Keratinocyte (primary cell): ENCODE results near the gene KCTD8. TPM values are rescaled to one million over a fixed set of nuclear protein-coding genes. Genes with fewer than 3 reads are reported as not detected.

Source experiments
- DNase-seq: peaks from one replicate; pipeline ENCODE4 v3.0.0-alpha.2; 2011; ENCODE audit warnings: low read depth, missing footprints, low spot score
- FAIRE-seq: peaks from 2 replicates; lab custom pipeline; 2011; peaks lifted over from hg19 to GRCh38; lab: Jason Lieb, UNC
- H2AFZ ChIP-seq: 2 replicates; pipeline ENCODE4 v1.6.0; 2012; ENCODE audit warnings: low read length, control low read depth, inconsistent platforms; ENCODE audit not compliant: control insufficient read depth
- H3K27ac ChIP-seq: 2 replicates; pipeline ENCODE4 v1.5.1; 2011; ENCODE audit warnings: low read length; ENCODE audit not compliant: control insufficient read depth, insufficient read depth
- H3K27me3 ChIP-seq: 3 replicates; pipeline ENCODE4 v1.6.0; 2011; ENCODE audit warnings: low read length; ENCODE audit not compliant: control insufficient read depth, insufficient read depth; ENCODE audit errors: extremely low read depth
- H3K36me3 ChIP-seq, 2 experiments: 2 replicates in 1 of 2; 3 replicates in 1 of 2; pipeline ENCODE4 v1.5.1; 2011; ENCODE audit warnings: low read length in 2 of 2, mild to moderate bottlenecking in 1 of 2; ENCODE audit not compliant: control insufficient read depth in 2 of 2, insufficient read depth in 2 of 2; ENCODE audit errors: extremely low read depth in 1 of 2
- H3K4me1 ChIP-seq: 3 replicates; pipeline ENCODE4 v1.5.1; 2011; ENCODE audit warnings: low read length; ENCODE audit not compliant: control insufficient read depth, insufficient read depth; ENCODE audit errors: extremely low read depth
- H3K4me2 ChIP-seq: 3 replicates; pipeline ENCODE4 v1.6.0; 2011; ENCODE audit warnings: low read depth, low read length; ENCODE audit not compliant: control insufficient read depth, insufficient read depth; ENCODE audit errors: extremely low read depth
- H3K4me3 ChIP-seq, 3 experiments: fragments of 200-600 bp in 1 of 3; sonication (generic) in 1 of 3; 2 replicates in 2 of 3; 3 replicates in 1 of 3; pipeline ENCODE4 v1.5.1; 2011 to 2016; ENCODE audit warnings: low read length in 3 of 3, mild to moderate bottlenecking in 3 of 3, control low read depth in 2 of 3, inconsistent platforms in 1 of 3, low read depth in 1 of 3, mixed read lengths in 1 of 3, mixed run types in 1 of 3, moderate library complexity in 1 of 3; ENCODE audit not compliant: control insufficient read depth in 2 of 3, insufficient read depth in 2 of 3; ENCODE audit errors: extremely low read depth in 1 of 3
- H3K79me2 ChIP-seq: 2 replicates; pipeline ENCODE4 v1.6.0; 2012; ENCODE audit warnings: low read length; ENCODE audit not compliant: control insufficient read depth, insufficient read depth
- H3K9ac ChIP-seq: 3 replicates; pipeline ENCODE4 v1.6.0; 2011; ENCODE audit warnings: low read length; ENCODE audit not compliant: control insufficient read depth, insufficient read depth; ENCODE audit errors: extremely low read depth
- H3K9me1 ChIP-seq: 3 replicates; pipeline ENCODE4 v1.6.0; 2011; ENCODE audit warnings: low read length; ENCODE audit not compliant: control insufficient read depth, insufficient read depth; ENCODE audit errors: extremely low read depth
- H3K9me3 ChIP-seq: 2 replicates; pipeline ENCODE4 v1.5.1; 2012; ENCODE audit warnings: low read depth, low read length; ENCODE audit not compliant: control insufficient read depth
- H4K20me1 ChIP-seq: 3 replicates; pipeline ENCODE4 v1.6.0; 2011; ENCODE audit warnings: low read length; ENCODE audit not compliant: control insufficient read depth, insufficient read depth; ENCODE audit errors: extremely low read depth
- CTCF ChIP-seq, 3 experiments: IDR thresholded peaks in 1 of 3; conservative IDR thresholded peaks in 1 of 3; optimal IDR thresholded peaks in 1 of 3; 2 replicates in 2 of 3; 3 replicates in 1 of 3; pipeline versions ENCODE3 to v1.5.1; 2011; ENCODE audit warnings: low read length in 3 of 3, mild to moderate bottlenecking in 3 of 3, moderate library complexity in 2 of 3, control low read depth in 1 of 3, inconsistent platforms in 1 of 3; ENCODE audit not compliant: insufficient read depth in 2 of 3; ENCODE audit errors: extremely low read depth in 1 of 3
- EZH2 ChIP-seq: IDR thresholded peaks from one replicate; pipeline ENCODE4 v1.6.1; 2012; ENCODE audit warnings: inconsistent platforms, mild to moderate bottlenecking, low read length, moderate library complexity
- dilution Hi-C: fragments of 300-500 bp; cut with MboI; formaldehyde crosslinking; loops from one replicate; pipeline ENCODE4 v1.7.0; 2020; ENCODE audit warnings: low sequenced_read_pairs; ENCODE audit not compliant: extremely low pct_ligation_motif_present
- polyA plus RNA-seq, 5 experiments: library from polyadenylated mRNA; depleted of rRNA in 3 of 5; stranded (reverse) in 3 of 5; stranded (forward) in 1 of 5; unstranded in 1 of 5; fragments of >200 nt; gene quantifications; 1 replicate in 1 of 5; 2 replicates in 3 of 5; 3 replicates in 1 of 5; pipeline versions ENCODE4 v1.2.1 to v1.2.3, GENCODE V29; 2011 to 2012; ENCODE audit warnings: missing spikeins in 2 of 5, low read depth in 1 of 5, low replicate concordance in 1 of 5

KCTD8 gene
- polyA plus RNA-seq, 1 donor (not counting 4 experiments of a cell fraction or from before 2014, with no cell fraction given), result 0.97 TPM

GRCh38 chr4:44493924-44494323, 45.3 kb upstream of the KCTD8 start:
- Histone ChIP-seq H3K27ac (no peak overlapping the region), H3K27me3 (no peaks in the 10 kb centered on the region), H3K4me1 (peaks cover 15% of the 10 kb centered on the region), H3K9me3 (no peaks in the 10 kb centered on the region), H3K9me1 (no peaks in the 10 kb centered on the region), H3K79me2 (no peaks in the 10 kb centered on the region), H3K4me3 (no peak overlapping the region), H3K4me2 (no peak overlapping the region), H3K9ac (no peak overlapping the region), H4K20me1 (no peaks in the 10 kb centered on the region), H2AFZ (no peak overlapping the region), H3K36me3 (no peaks in the 10 kb centered on the region)
- TF ChIP-seq CTCF (optimal IDR thresholded peaks at IDR 0.05 in 1 of 3, IDR thresholded peaks at IDR 0.05 in 1 of 3, conservative IDR thresholded peaks at IDR 0.05 in 1 of 3; ENCODE audit: extremely low read depth in 1 of 3, insufficient read depth in 2 of 3, low read length in 3 of 3) (peak; percentile 31 to 45 (median 36)), EZH2 (no peak)
- FAIRE-seq (peak; percentile 23), DNase-seq (no peak)
- dilution Hi-C loops, result no loop called here

- dilution Hi-C loops, result no loop called here
Observed at GRCh38 chr4:44487341-44487740, 38.7 kb upstream of the KCTD8 start.

More at GRCh38 chr4:44487341-44487740, 38.7 kb upstream of the KCTD8 start:
- Histone ChIP-seq H3K9me1 (no peaks in the 10 kb centered on the region), H4K20me1 (no peaks in the 10 kb centered on the region), H3K4me3 (no peak overlapping the region), H3K9ac (no peak overlapping the region), H2AFZ (peak overlapping the region; percentile 90), H3K27ac (no peak overlapping the region), H3K4me2 (no peak overlapping the region), H3K4me1 (peaks cover 8% of the 10 kb centered on the region), H3K79me2 (no peaks in the 10 kb centered on the region), H3K9me3 (peaks cover 3% of the 10 kb centered on the region), H3K27me3 (no peaks in the 10 kb centered on the region), H3K36me3 (no peaks in the 10 kb centered on the region)
- FAIRE-seq (peak; percentile 84), DNase-seq (no peak)
- TF ChIP-seq CTCF (optimal IDR thresholded peaks at IDR 0.05 in 1 of 3, IDR thresholded peaks at IDR 0.05 in 1 of 3, conservative IDR thresholded peaks at IDR 0.05 in 1 of 3; ENCODE audit: extremely low read depth in 1 of 3, insufficient read depth in 2 of 3, low read length in 3 of 3) (no peak), EZH2 (no peak)
